ENCODE results near the gene ZBED3. TPM values are rescaled to one million over a fixed set of nuclear protein-coding genes. Genes with fewer than 3 reads are reported as not detected.

Gene ZBED3
- total and polyA plus RNA-seq, 2 of the 4 experiments (the other 2 are of a cell fraction), result 0.18 to 2.5 TPM

DNA sequence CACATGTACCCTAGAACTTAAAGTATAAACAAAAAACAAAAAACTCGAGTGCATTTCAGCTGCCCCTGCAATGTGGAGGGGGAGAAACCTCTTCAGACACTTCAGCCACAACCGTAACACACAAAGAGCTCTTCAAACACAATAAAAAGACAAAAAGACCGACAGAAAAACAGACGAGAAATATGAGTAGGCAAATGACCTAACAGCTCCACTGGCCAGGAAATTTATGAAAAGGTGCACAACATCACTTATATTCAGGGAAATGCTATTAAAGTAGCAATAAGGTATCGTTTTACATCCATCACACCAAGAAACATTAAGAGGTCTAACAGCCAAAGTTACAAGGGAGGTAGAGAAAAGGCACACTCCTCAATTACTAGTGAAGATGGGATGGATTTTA is 6.2 kb downstream of the ZBED3 start:
- Histone ChIP-seq H3K18ac (ENCODE audit: low read depth, low read length) (no peak overlapping the region), H2BK20ac (ENCODE audit: low read depth, low read length) (no peak overlapping the region), H3K9ac (ENCODE audit: low read depth, low read length) (no peak overlapping the region), H3K56ac (ENCODE audit: extremely low read depth, insufficient read depth, low read length) (no peak overlapping the region), H3K36me3 (ENCODE audit: control insufficient read depth, insufficient read depth, low read length) (peaks cover 3% of the 10 kb centered on the region), H4K91ac (ENCODE audit: insufficient read depth, low read depth, low read length) (no peak overlapping the region), H3K79me1 (ENCODE audit: low read depth in 1 of 2, low read length in 2 of 2) (no peaks in the 10 kb centered on the region), H3K4me2 (ENCODE audit: low read depth, low read length) (no peak overlapping the region), H3K14ac (replicated peaks; ENCODE audit: low read depth, low read length) (no peak overlapping the region), H2AK5ac (ENCODE audit: low read depth, low read length) (no peak overlapping the region), H3K9me1 (ENCODE audit: insufficient read depth, low read length) (no peaks in the 10 kb centered on the region), H3K4me3 (ENCODE audit: insufficient read depth, low read depth, low read length) (no peak overlapping the region), H2BK5ac (ENCODE audit: low read depth, low read length, poor library complexity, severe bottlenecking) (no peak overlapping the region), H3K9me3 (ENCODE audit: control insufficient read depth, insufficient read depth, low read length) (no peaks in the 10 kb centered on the region), H3K23ac (ENCODE audit: low read depth, low read length) (no peak overlapping the region), H4K5ac (ENCODE audit: low read depth, low read length) (no peak overlapping the region), H3K27ac (ENCODE audit: insufficient read depth, low read length) (no peak overlapping the region), H4K20me1 (ENCODE audit: insufficient read depth, low read length) (no peaks in the 10 kb centered on the region), H2AK9ac (replicated peaks; ENCODE audit: low read depth, low read length, poor library complexity) (no peak overlapping the region), H3K4ac (ENCODE audit: low read depth, low read length) (no peak overlapping the region), H2BK15ac (ENCODE audit: low read depth, low read length) (no peak overlapping the region), H2AFZ (replicated peaks; ENCODE audit: low read length, poor library complexity) (no peak overlapping the region), H3K27me3 (ENCODE audit: control insufficient read depth, insufficient read depth, low read length) (no peaks in the 10 kb centered on the region), H2BK120ac (ENCODE audit: low read depth, low read length) (no peak overlapping the region), H4K8ac (ENCODE audit: low read depth in 2 of 2, low read length in 2 of 2) (no peak overlapping the region), H3K4me1 (ENCODE audit: control insufficient read depth, insufficient read depth, low read length) (no peaks in the 10 kb centered on the region)
- TF ChIP-seq RAD21 (IDR thresholded peaks at IDR 0.05; ENCODE audit: low read length), result no peak
- no peak for TF ChIP-seq MAFK (IDR thresholded peaks at IDR 0.05; ENCODE audit: low read depth, low read length)
- no peak for TF ChIP-seq CHD1 (IDR thresholded peaks at IDR 0.05; ENCODE audit: low read depth, low read length)
- TF ChIP-seq NFE2L2 (IDR thresholded peaks at IDR 0.05; ENCODE audit: low read depth, low read length), result no peak
- no peak for TF ChIP-seq RCOR1 (IDR thresholded peaks at IDR 0.05; ENCODE audit: insufficient replicate concordance, low read length)
- no peak for TF ChIP-seq BHLHE40 (IDR thresholded peaks at IDR 0.05; ENCODE audit: low read depth, low read length)
- TF ChIP-seq, protein P1, sequence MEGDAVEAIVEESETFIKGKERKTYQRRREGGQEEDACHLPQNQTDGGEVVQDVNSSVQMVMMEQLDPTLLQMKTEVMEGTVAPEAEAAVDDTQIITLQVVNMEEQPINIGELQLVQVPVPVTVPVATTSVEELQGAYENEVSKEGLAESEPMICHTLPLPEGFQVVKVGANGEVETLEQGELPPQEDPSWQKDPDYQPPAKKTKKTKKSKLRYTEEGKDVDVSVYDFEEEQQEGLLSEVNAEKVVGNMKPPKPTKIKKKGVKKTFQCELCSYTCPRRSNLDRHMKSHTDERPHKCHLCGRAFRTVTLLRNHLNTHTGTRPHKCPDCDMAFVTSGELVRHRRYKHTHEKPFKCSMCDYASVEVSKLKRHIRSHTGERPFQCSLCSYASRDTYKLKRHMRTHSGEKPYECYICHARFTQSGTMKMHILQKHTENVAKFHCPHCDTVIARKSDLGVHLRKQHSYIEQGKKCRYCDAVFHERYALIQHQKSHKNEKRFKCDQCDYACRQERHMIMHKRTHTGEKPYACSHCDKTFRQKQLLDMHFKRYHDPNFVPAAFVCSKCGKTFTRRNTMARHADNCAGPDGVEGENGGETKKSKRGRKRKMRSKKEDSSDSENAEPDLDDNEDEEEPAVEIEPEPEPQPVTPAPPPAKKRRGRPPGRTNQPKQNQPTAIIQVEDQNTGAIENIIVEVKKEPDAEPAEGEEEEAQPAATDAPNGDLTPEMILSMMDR (conservative IDR thresholded peaks at IDR 0.05; ENCODE audit: low read depth, low read length), result no peak
- TF ChIP-seq MXI1 (IDR thresholded peaks at IDR 0.05; ENCODE audit: borderline replicate concordance, low read depth, low read length), result no peak
- TF ChIP-seq SMC3 (IDR thresholded peaks at IDR 0.05; ENCODE audit: low read depth, low read length), result no peak
- no peak for TF ChIP-seq POLR2A (IDR thresholded peaks at IDR 0.05; ENCODE audit: low read depth, low read length)
- TF ChIP-seq CEBPB (IDR thresholded peaks at IDR 0.05; ENCODE audit: low read depth, low read length), result no peak
- no peak for TF ChIP-seq MAZ (IDR thresholded peaks at IDR 0.05; ENCODE audit: borderline replicate concordance, low read depth, low read length)
- TF ChIP-seq, protein P2, sequence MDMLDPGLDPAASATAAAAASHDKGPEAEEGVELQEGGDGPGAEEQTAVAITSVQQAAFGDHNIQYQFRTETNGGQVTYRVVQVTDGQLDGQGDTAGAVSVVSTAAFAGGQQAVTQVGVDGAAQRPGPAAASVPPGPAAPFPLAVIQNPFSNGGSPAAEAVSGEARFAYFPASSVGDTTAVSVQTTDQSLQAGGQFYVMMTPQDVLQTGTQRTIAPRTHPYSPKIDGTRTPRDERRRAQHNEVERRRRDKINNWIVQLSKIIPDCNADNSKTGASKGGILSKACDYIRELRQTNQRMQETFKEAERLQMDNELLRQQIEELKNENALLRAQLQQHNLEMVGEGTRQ (IDR thresholded peaks at IDR 0.05; ENCODE audit: low read depth, low read length), result no peak
- no peak for TF ChIP-seq RFX5 (IDR thresholded peaks at IDR 0.05; ENCODE audit: low read depth, low read length)
- TF ChIP-seq, protein P3, sequence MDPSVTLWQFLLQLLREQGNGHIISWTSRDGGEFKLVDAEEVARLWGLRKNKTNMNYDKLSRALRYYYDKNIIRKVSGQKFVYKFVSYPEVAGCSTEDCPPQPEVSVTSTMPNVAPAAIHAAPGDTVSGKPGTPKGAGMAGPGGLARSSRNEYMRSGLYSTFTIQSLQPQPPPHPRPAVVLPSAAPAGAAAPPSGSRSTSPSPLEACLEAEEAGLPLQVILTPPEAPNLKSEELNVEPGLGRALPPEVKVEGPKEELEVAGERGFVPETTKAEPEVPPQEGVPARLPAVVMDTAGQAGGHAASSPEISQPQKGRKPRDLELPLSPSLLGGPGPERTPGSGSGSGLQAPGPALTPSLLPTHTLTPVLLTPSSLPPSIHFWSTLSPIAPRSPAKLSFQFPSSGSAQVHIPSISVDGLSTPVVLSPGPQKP (IDR thresholded peaks at IDR 0.05; ENCODE audit: borderline replicate concordance, low read depth, low read length), result no peak
- in situ Hi-C loops (cut with MboI; ENCODE audit: low sequenced_read_pairs) (no loop called here), dilution Hi-C loops (cut with HindIII; ENCODE audit: low sequenced_read_pairs, unreplicated experiment) (no loop called here), intact Hi-C loops (cut with micrococcal nuclease) (no loop called here)
- no TSS peak for BruUV-seq (replicated peaks)
- ATAC-seq (ENCODE audit: low read depth), result no peak
- DNase-seq, result no peak
- ChIA-PET CTCF (no interaction called here), POLR2A (ENCODE audit: unreplicated experiment) (no interaction called here)
- WGBS, 2 experiments (ENCODE audit: extremely low coverage in 2 of 2, insufficient read length in 1 of 2), result no CpG with 5 or more reads among the region's 5 CpGs
